HPDE6-E6E7 (cell line): ENCODE data around the gene CSNK1G2.

ENCODE experiments used
- DNase-seq: peaks from one replicate; pipeline ENCODE4 v3.0.0; 2011; ENCODE audit warnings: missing footprints; ENCODE audit errors: extremely low spot score

The CSNK1G2 gene

DNA sequence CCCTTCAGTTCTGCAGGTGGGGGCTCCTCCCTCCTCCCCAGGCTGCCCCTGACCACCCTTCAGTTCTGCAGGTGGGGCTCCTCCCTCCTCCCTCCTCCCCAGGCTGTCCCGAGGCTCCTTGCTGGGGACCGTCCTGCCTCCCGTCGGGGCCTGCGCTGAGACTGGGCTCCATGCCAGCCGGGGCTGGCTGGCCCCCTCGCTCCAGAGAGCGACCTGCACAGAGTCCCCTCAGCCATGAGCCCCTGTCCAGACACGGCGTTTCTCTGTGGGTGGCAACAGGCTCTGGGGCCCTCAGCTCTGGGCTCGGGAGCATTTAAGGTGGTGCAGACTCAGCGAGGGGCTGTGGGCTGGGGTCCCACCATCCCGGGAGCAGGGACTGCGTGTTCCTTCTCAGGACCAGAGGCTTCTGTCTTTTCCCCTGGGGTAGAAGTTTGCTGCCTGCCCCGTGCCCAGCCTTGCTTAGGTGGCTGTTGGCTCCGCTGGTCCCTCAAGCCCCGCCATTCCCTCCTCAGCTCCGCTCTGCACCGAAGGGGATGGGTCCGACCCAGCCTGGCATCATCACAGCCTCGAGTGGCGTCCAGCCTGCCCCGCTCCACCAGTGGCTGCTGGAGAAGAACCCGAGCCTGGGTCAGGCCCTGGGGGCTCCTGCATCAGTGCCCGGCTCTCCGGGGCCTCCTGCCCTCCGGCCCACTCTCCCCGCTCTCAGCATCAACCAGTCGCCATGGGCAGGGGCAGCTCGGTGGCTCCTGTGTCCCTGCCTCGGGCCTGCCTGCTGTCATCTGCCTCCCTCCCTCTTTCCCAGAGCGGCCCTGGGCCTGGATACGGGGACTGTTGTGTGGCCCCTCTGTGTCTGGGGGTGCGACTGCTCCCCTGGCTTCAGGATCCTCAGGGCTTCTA lies 27.6 kb downstream of the CSNK1G2 start:
- DNase-seq: no peak

DNA sequence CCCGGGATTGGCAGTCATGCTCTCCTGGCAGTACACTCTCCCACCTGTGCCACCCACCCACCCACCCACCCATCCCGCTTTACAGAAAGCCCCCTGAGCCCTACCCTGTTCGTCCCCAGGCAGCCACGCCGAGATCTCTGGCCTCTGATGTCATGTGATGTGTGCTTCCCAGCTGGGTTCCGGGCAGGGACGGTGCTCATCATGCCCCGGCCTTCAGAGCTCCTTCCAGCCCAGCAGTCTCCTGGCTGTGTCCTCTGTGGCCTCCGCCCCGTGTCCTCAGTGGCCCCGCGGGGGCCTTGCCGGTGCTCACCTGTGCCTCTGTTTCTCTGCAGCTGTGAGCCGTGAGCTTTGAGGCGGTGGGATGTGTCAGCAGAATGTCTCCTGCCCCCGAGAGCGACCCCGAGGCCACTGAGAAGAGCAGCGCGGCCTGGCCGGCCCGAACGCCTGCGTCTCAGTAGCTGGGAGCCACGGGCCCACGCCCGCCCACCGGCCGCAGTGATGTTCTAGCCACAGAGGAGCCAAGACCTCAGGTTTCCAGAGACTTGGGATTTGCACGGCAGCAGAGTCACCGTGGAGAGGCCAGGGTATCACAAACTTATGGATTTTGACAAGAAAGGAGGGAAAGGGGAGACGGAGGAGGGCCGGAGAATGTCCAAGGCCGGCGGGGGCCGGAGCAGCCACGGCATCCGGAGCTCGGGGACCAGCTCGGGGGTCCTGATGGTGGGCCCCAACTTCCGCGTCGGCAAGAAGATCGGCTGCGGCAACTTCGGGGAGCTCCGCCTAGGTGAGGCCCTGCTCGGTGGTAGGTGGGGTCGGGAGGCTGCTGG lies 28.4 kb downstream of the CSNK1G2 start:
- DNase-seq: no peak

DNA sequence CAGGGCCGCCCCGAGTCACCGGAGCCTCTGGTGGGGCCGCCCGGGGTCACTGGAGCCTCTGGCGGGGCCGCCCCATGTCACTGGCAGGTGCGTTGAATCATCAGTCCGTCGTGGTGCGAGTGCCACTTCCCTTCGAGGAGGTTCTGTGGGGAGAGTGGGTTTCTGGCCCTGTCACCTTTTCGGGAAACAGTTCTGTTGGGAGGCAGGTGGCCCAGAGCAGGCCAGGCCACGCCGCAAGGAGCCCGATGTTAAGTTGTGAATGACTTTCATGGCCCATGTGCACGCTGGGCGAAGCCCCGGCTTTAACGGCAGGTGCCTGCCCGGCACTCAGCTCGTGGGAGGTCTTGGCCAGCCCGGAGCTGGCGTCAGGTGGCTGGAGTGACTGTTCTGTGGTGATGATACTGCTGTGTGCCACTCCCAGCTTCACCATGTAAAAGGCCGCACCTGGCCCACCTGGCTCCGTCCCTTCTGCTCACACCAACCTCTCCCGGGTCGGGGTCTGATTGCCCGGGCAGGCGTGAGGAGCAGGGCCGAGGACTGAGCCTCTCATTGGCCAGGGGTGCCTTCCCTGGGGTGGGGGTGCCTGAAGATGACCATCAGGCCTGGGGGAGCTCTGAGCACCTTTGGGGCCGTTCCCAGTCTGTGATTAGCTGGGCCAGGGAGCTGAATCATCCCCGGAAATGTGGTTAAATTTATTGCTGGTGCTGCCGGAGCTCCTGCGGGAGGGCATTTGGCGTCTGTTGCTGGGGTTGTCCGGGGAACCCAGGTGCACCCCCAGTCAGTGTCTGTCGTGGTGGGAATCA lies 29.2 kb downstream of the CSNK1G2 start:
- DNase-seq: no peak

DNA sequence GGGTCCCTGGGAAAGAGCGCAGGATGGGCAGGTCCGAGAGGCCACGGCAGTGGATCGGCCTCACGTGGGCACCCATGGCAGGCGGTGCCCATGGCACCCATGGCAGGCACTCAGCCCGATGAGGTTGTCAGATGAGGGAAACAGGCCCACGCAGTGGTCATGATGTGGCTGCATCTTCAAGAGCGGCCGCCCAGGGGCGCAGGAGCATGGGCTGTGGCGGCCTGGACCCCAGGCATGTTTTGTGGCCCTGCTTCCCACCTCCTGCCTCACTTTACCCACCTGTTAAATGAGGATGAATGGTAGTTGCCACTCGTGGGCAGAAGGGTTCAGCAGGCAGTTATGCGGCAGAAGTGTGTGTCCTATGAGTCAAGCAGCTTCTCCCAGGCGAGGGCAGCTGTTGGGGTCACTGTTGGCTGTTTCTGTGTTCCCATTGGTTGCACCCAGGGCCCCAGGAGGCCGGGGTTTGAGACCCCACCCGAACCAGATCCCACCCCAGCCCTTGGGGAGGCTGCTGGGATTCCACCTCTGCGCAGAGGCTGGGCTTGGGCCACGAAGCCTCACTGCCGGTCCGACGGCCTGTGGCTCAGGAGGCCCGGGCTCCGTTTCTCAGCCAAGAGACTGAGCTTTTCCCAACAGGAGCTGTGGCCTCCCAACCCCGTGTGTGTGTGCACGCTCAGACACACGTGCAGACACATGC lies 30.0 kb downstream of the CSNK1G2 start:
- no peak for DNase-seq

DNA sequence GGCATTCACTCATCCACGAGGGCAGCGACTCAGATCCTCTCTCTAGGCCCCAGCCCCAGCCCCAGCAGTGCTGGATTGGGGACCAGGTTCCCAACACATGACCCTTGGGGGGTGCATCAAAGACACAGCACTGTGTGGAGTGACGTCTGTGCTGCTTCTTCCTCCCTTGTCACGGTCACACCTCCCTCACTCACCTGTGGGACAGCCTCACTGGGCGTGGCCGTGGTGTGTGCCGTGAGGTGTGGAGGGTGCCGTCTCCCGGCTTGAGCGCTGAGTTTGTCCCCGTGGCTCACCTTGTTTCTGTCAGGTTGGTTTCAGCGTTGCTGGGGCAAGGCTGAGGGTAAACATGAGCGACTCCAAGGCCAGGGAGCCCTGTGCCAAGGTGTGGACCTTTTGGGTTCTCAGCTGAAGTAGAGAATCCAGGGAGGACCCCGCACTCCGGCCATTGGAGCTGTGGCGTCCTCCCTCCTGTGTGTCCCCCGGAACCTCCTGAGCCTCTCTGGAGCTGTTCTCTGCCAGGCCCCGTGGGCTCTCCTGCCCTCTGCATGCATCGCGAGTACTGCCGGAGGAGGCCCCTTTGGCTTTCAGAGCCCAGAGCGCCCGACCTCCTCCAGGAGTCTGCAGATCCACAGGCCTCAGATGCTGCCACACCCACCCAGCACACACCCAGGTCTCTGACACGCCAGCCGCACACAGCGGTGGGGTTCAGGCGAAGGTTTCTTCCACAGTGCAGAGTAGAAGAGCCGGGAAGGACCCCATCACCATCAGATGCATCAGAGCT lies 33.6 kb downstream of the CSNK1G2 start:
- DNase-seq: no peak

DNA sequence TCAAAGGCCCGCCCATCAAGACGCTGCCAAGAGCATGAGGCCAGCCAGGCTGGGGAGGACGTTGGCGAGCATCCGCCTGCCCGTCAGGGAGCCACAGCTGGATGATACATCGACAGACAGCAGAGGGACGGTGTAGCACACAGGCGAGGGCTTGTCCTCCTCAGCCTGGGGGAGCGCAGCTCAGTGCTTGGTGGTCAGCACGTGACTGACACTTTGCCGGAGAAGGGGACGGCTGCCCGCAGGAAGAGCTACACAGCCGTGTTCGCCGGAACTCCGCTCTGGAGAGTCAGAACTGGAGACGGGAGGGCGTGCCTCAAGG lies 34.1 kb downstream of the CSNK1G2 start:
- DNase-seq: no peak

DNA sequence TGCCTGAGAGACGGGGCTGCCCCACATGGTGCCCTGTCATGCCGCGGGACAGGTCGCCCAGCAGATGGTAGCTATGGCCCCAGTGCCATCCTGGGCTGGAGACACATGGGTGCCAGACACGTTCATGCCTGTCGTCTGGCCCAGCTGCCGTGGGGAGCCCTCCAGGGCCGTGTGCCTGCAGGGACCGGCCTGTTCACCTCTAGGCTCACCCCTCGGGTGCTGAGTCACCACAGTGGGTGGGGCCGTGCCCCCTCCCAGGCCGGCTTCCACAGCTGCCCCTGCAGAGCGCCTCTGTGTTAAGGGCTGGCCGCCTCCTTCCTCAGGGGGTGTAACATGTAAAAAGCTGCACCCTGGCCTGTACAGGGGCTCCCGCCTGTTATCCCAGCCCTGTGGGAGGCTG lies 36.1 kb downstream of the CSNK1G2 start:
- no peak for DNase-seq

DNA sequence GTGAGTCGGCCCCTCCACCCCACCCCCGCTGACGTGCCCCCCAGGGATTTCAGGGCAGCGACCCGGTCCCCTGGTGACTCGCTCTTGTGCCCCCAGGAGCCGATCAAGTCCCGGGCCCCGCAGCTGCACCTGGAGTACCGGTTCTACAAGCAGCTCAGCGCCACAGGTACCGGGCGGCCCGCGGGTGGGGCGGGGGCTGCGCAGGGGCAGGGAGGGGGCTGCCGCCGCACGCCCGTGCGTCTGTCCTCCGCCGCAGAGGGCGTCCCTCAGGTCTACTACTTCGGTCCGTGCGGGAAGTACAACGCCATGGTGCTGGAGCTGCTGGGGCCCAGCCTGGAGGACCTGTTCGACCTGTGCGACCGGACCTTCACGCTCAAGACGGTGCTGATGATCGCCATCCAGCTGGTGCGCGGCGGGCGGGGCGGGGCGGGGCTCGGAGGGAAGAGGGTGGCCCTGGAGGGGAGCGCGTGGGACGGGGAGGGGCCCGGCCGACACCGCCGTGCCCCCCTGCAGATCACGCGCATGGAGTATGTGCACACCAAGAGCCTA lies 37.4 kb downstream of the CSNK1G2 start:
- no peak for DNase-seq

DNA sequence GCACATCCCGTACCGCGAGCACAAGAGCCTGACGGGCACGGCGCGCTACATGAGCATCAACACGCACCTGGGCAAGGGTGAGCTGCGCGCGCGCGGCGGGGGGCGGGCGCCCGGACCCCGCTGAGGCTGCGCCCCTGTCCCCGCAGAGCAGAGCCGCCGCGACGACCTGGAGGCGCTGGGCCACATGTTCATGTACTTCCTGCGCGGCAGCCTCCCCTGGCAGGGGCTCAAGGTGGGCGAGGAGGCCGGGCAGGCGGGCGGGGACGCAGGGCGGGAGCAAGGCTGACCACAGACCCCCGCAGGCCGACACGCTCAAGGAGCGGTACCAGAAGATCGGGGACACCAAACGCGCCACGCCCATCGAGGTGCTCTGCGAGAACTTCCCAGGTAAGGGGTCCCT lies 38.0 kb downstream of the CSNK1G2 start:
- DNase-seq: no peak

DNA sequence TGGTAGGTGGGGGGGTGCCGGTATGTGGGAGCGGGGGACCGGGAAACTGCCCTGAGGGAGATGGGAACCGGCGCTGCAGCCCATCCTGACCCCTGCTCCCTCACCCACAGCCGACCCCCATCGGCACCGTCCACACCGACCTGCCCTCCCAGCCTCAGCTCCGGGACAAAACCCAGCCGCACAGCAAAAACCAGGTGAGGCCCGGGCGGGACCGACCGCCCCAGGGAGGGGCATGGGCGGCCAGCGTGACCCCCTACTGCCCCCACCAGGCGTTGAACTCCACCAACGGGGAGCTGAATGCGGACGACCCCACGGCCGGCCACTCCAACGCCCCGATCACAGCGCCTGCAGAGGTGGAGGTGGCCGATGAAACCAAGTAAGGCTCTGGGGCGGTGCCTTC lies 38.7 kb downstream of the CSNK1G2 start:
- DNase-seq: no peak

DNA sequence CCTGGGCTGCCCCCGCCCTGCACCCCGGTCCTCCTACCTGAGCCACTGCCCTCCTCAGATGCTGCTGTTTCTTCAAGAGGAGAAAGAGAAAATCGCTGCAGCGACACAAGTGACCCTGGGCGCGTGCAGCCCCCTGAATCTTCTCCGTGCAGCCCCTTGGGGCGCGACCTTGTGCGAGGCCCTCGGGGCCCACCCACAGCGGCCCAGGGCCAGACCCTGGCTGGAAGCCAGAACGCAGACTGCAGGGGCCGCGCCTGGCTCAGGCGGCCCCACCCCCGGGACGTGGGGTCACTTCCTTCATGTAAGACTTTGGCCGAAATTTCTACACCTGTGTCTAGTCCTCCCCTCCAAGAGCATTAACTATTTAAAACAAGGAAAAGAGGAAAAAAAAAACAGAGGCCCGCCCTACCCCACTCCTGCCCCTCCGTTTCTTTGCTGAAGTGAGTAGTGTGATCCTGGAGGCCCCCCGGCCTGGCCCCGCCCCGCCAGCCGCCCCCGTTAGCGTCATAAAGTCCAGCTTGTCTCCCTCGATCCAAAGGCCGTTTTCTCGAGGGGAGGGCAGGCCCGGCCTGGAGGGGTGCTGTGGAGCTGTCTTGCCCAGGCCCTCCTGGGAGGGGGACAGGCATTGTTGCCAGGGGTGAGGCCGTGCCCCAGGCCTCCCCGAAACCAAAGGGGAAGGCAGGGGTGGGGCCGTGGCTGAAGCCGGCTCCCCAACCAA lies 39.3 kb downstream of the CSNK1G2 start:
- DNase-seq: no peak

DNA sequence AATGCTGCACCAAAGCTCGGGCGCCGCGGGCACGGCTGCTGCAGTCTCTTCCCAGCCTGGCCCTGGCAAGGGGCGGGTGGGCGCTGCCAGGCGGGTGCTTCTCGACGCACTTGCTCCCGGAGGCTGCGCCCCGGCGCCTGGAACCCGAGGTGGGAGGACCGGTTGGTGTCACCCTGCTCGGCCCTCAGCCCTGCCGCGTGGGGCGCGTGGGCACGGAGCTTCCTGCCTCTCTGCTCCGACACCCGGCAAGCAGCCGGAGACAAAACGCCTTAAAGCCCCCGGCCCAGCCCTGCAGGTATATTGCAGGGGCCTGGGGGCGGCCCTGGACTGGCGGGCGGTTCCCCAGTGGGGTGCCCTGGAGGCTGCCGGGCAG lies 39.8 kb downstream of the CSNK1G2 start:
- DNase-seq: no peak

DNA sequence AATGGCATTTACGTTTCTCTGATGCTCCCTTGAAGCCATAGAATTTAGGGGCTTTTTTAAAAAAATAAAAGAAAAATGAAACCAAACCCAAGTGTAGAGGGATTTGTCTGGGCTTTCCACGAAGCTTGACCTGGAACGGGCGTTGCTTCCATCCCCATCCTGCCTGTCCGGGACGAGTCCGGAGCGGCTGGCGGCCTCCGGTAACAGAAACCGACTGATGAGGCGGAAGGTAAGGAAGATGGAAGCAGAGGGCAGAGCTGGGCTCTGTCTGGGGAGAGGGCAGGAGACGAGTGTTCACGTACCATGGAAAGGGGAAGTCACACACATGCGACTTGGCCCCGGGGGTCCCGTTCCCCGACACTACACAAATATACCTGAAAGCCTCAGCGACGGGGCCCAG lies 40.3 kb downstream of the CSNK1G2 start:
- DNase-seq: no peak

DNA sequence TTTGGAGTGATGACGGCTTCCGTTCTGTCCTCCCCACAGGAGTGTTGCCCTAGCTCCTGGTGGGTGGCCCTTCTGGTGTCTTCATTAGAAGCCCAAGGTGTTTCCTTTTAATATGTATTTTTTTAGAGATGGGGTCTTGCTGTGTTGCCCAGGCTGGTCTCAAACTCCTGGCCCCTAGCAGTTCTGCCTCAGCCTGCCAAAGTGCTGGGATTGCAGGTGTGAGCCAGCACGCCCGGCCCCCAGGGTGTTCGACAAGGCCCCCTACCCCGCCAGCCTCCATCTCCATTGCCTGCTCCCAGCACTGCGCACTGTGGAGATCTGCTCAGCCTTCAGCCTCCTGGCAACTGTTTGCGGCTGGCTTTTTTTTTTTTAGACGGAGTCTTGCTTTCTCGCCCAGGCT lies 43.4 kb downstream of the CSNK1G2 start:
- DNase-seq: no peak

DNA sequence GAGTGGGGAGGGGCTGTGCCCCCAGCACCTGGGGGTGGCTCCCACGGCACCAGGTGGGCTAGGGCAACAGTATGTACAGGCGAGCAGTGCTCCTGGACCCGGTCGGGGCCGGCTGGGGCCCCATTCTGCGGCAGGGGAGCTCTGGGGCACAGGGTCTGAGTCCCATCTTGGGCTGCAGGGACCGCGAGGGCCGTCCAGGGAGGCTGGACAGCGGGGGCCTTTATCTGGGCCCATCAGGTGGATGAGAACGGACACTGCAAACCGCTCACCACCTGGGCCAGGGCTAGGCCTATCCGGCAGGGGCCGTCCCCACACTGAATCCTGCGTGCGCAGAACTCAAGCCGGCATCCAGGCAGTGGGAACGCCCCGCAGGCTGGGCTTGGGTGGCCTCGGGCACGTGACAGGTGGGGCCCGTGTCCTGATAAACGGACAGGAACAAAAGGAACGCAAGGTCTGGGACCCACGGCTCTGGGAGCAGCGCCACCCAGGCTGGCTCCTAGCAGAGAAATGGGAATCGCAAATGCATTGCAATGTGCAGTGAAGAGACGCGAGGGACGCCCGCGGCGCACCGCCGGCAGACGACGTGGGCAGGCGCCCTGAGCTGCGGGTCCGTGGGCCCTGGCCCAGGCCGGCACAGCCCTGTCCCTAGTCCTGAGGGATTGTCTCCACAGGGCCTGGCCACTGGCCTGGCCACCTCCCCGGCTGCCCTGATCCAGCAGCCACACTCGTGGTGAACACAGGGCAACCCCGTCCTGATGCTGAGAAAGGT lies 44.8 kb downstream of the CSNK1G2 start:
- DNase-seq: no peak

DNA sequence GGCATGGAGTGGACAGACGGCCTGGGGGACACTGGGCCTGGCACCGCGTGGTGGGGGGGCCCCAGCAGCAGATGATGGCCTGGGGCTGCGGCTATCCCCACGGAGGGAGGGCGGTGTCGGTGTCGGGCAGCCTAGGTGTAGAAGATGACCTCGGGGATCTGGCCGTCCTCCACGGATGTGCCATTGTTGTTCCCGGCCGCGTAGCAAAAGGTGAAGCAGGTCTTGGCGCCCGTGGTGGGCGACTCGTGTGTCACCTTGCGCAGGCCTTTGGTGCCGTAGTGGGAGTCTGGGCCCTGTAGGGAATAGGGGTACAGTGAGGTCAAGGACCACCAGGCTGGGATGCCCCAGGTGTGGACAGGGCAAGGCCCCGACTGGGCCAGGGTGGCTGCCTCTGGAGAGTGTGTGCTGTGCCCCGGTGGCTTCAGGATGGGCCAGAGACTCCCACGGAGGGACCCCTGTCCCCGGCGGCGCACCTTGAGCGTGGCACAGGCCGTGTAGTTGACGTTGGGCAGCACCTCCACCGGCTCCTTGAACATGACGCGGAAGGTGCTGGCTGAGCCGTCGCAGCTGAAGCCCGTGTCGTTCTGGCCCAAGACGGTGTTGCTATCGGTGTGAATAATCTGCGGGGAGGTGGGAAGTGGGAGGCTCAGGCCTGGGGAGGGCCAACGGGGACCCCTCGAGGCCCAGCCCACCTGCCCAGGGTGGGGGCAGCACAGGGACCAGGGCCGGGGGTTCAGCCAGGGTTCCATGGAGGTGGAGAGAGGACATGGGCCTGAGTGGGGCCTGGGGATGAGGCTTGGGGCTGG lies 45.6 kb downstream of the CSNK1G2 start:
- DNase-seq: no peak

DNA sequence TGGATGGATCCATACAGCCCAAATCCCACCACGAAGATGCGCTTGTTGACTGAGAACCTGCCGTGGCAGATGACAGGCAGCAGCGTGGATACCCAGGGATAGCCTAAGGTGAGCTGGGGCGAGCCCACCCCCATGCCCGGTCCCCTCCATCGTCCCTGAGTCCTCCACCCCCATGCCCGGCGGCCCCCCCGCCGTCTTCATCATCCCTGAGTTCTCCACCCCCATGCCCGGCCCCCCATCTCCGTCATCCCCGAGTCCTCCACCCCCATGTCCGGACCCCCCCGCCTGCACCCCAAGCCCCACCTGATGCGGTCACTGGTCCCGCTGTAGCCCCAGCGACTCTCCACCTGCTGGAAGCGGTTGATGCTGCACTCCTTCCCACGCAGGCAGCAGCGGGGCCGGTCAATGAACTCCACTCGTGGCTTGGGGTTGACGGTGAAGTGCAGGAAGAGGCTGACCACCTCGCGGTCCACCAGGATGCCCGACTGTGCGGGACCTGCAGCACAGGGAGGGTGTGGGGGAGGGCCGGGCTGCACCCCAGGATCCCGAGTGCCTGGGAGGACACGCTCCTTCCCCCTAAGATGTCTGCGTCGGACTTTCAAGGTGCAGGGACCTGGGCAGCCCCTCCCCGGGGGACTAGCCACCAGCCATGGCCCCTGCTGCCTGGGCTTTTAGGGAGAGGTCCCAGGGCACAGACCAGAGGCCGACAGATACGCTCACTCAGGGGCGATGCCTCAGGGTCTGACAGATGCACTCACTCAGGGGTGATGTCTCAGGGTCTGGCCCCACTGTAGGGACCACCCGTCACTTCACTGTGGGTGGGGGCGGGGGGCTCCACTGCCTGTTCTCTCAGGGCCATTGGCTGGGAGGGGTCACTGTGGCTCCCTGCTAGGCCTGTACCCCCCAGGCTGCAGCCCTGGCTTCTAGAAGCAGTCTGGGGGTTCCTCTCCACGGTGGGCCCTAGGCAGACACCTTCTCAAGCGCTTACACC lies 46.5 kb downstream of the CSNK1G2 start:
- DNase-seq: no peak
